IMR-90 (cell line): ENCODE data around the gene MSH5. TPM values are rescaled to one million over a fixed set of nuclear protein-coding genes. Genes with fewer than 3 reads are reported as not detected.

ENCODE experiments used
- ATAC-seq: fragments of 200-7000 bp; cut with Tn5 transposase; 2 replicates; pipeline ENCODE4 v1.9.1; 2020; ENCODE audit warnings: low read depth, mild to moderate bottlenecking, moderate library complexity
- BruUV-seq: library from RNA; stranded (reverse); fragments of 400-500 nt; replicated peaks from 2 replicates; lab custom pipeline; 2021; lab: Mats Ljungman, UMichigan
- CTCF ChIA-PET: fragments of 300-600 bp; formaldehyde crosslinking; extraction: SDS; loops from one replicate; lab custom pipeline; 2021; ENCODE audit warnings: antibody characterized with exemption; lab: Yijun Ruan, JAX
- POLR2A ChIA-PET: fragments of 300-600 bp; sonication (Branson Sonifier 250); formaldehyde crosslinking; loops from one replicate; lab custom pipeline; 2022; ENCODE audit warnings: antibody characterized with exemption; ENCODE audit not compliant: unreplicated experiment; lab: Charles Lee
- DNase-seq: peaks from one replicate; pipeline ENCODE4 v3.0.0; 2013
- H2AFZ ChIP-seq: replicated peaks from 2 replicates; pipeline ENCODE3; 2013; ENCODE audit warnings: low read length, mild to moderate bottlenecking; ENCODE audit not compliant: poor library complexity
- H2AK5ac ChIP-seq: 2 replicates; pipeline ENCODE4 v1.6.1; 2013; ENCODE audit warnings: low read depth, low read length, inconsistent platforms
- H2AK9ac ChIP-seq: replicated peaks from 2 replicates; pipeline ENCODE3; 2013; ENCODE audit warnings: mild to moderate bottlenecking, low read depth, low read length, moderate library complexity; ENCODE audit not compliant: poor library complexity
- H2BK120ac ChIP-seq: 2 replicates; pipeline ENCODE4 v1.6.1; 2013; ENCODE audit warnings: low read depth, low read length, inconsistent platforms
- H2BK15ac ChIP-seq: 3 replicates; pipeline ENCODE4 v1.6.1; 2013; ENCODE audit warnings: low read depth, low read length, inconsistent platforms
- H2BK20ac ChIP-seq: 2 replicates; pipeline ENCODE4 v1.6.1; 2013; ENCODE audit warnings: low read depth, mild to moderate bottlenecking, inconsistent platforms, low read length, moderate library complexity
- H2BK5ac ChIP-seq: 2 replicates; pipeline ENCODE4 v1.6.1; 2013; ENCODE audit warnings: mild to moderate bottlenecking, low read depth, low read length, inconsistent platforms; ENCODE audit not compliant: poor library complexity, severe bottlenecking
- H3K14ac ChIP-seq: replicated peaks from 2 replicates; pipeline ENCODE4 v1.6.1; 2013; ENCODE audit warnings: low read depth, low read length, inconsistent platforms
- H3K18ac ChIP-seq: 2 replicates; pipeline ENCODE4 v1.6.1; 2013; ENCODE audit warnings: low read depth, low read length, control low read depth
- H3K23ac ChIP-seq: 2 replicates; pipeline ENCODE4 v1.6.1; 2013; ENCODE audit warnings: low read depth, low read length, inconsistent platforms
- H3K27ac ChIP-seq: 2 replicates; pipeline ENCODE4 v1.5.1; 2013; ENCODE audit warnings: mild to moderate bottlenecking, control low read depth, low read length; ENCODE audit not compliant: insufficient read depth
- H3K27me3 ChIP-seq: 2 replicates; pipeline ENCODE4 v1.6.1; 2013; ENCODE audit warnings: low read length; ENCODE audit not compliant: control insufficient read depth, insufficient read depth
- H3K36me3 ChIP-seq: 2 replicates; pipeline ENCODE4 v1.6.1; 2013; ENCODE audit warnings: low read length, mixed read lengths; ENCODE audit not compliant: control insufficient read depth, insufficient read depth
- H3K4ac ChIP-seq: 2 replicates; pipeline ENCODE4 v1.6.1; 2013; ENCODE audit warnings: low read depth, low read length, inconsistent platforms
- H3K4me1 ChIP-seq: 2 replicates; pipeline ENCODE4 v1.6.1; 2013; ENCODE audit warnings: low read length, mixed read lengths; ENCODE audit not compliant: control insufficient read depth, insufficient read depth
- H3K4me2 ChIP-seq: 2 replicates; pipeline ENCODE4 v1.6.1; 2013; ENCODE audit warnings: low read depth, mild to moderate bottlenecking, control low read depth, low read length, moderate library complexity
- H3K4me3 ChIP-seq: 2 replicates; pipeline ENCODE4 v1.5.1; 2013; ENCODE audit warnings: low read depth, mild to moderate bottlenecking, control low read depth, low read length, moderate library complexity; ENCODE audit not compliant: insufficient read depth
- H3K56ac ChIP-seq: 2 replicates; pipeline ENCODE4 v1.6.1; 2013; ENCODE audit warnings: low read length, inconsistent platforms; ENCODE audit not compliant: insufficient read depth; ENCODE audit errors: extremely low read depth
- H3K79me1 ChIP-seq, 2 experiments: 2 replicates each; pipeline ENCODE4 v1.6.1; 2013; ENCODE audit warnings: low read length in 2 of 2, inconsistent platforms in 1 of 2, low read depth in 1 of 2
- H3K9ac ChIP-seq: 2 replicates; pipeline ENCODE4 v1.6.1; 2013; ENCODE audit warnings: low read depth, low read length, control low read depth
- H3K9me1 ChIP-seq: 2 replicates; pipeline ENCODE4 v1.6.1; 2013; ENCODE audit warnings: low read length, inconsistent platforms; ENCODE audit not compliant: insufficient read depth
- H3K9me3 ChIP-seq: 2 replicates; pipeline ENCODE4 v1.6.1; 2013; ENCODE audit warnings: low read length; ENCODE audit not compliant: control insufficient read depth, insufficient read depth
- H4K20me1 ChIP-seq: 2 replicates; pipeline ENCODE4 v1.6.1; 2013; ENCODE audit warnings: low read length, inconsistent platforms; ENCODE audit not compliant: insufficient read depth
- H4K5ac ChIP-seq: 2 replicates; pipeline ENCODE4 v1.6.1; 2013; ENCODE audit warnings: mild to moderate bottlenecking, low read depth, low read length, control low read depth
- H4K8ac ChIP-seq, 2 experiments: 2 replicates each; pipeline ENCODE4 v1.6.1; 2013; ENCODE audit warnings: low read depth in 2 of 2, low read length in 2 of 2, control low read depth in 1 of 2, inconsistent platforms in 1 of 2
- H4K91ac ChIP-seq: 2 replicates; pipeline ENCODE4 v1.6.1; 2013; ENCODE audit warnings: low read depth, low read length, inconsistent platforms; ENCODE audit not compliant: insufficient read depth
- BHLHE40 ChIP-seq: fragments of 150-350 bp; IDR thresholded peaks from 2 replicates; pipeline ENCODE4 v1.6.1; 2016; ENCODE audit warnings: mild to moderate bottlenecking, low read depth, low read length
- CEBPB ChIP-seq: IDR thresholded peaks from 2 replicates; pipeline ENCODE4 v1.6.1; 2012; ENCODE audit warnings: low read depth, low read length, improper control_type of control experiment
- CHD1 ChIP-seq: IDR thresholded peaks from 2 replicates; pipeline ENCODE4 v1.6.1; 2012; ENCODE audit warnings: low read depth, low read length, improper control_type of control experiment
- CTCF ChIP-seq: conservative IDR thresholded peaks from 2 replicates; pipeline ENCODE4 v1.5.1; 2012; ENCODE audit warnings: mild to moderate bottlenecking, low read depth, low read length, improper control_type of control experiment
- ELK1 ChIP-seq: fragments of 150-350 bp; IDR thresholded peaks from 2 replicates; pipeline ENCODE4 v1.6.1; 2016; ENCODE audit warnings: low read depth, mild to moderate bottlenecking, low read length, moderate library complexity, borderline replicate concordance
- FOS ChIP-seq: fragments of 150-350 bp; IDR thresholded peaks from 2 replicates; pipeline ENCODE4 v1.6.1; 2016; ENCODE audit warnings: low read depth, low read length
- MAFK ChIP-seq: IDR thresholded peaks from 2 replicates; pipeline ENCODE4 v1.6.1; 2012; ENCODE audit warnings: low read depth, low read length, improper control_type of control experiment
- MAZ ChIP-seq: IDR thresholded peaks from 2 replicates; pipeline ENCODE4 v1.6.1; 2012; ENCODE audit warnings: low read depth, mild to moderate bottlenecking, low read length, improper control_type of control experiment, moderate library complexity, borderline replicate concordance
- MXI1 ChIP-seq: IDR thresholded peaks from 2 replicates; pipeline ENCODE4 v1.6.1; 2012; ENCODE audit warnings: low read depth, mild to moderate bottlenecking, low read length, moderate library complexity, borderline replicate concordance
- NFE2L2 ChIP-seq: fragments of 150-350 bp; IDR thresholded peaks from 2 replicates; pipeline ENCODE4 v1.6.1; 2016; ENCODE audit warnings: low read depth, mild to moderate bottlenecking, low read length
- POLR2A ChIP-seq: IDR thresholded peaks from 2 replicates; pipeline ENCODE4 v1.6.1; 2012; ENCODE audit warnings: mild to moderate bottlenecking, low read depth, low read length
- RAD21 ChIP-seq: IDR thresholded peaks from 2 replicates; pipeline ENCODE4 v1.6.1; 2012; ENCODE audit warnings: low read length, improper control_type of control experiment
- RCOR1 ChIP-seq: IDR thresholded peaks from 2 replicates; pipeline ENCODE4 v1.6.1; 2012; ENCODE audit warnings: mild to moderate bottlenecking, low read length, improper control_type of control experiment; ENCODE audit not compliant: insufficient replicate concordance
- RFX5 ChIP-seq: IDR thresholded peaks from 2 replicates; pipeline ENCODE4 v1.8.0; 2012; ENCODE audit warnings: low read depth, mild to moderate bottlenecking, low read length, moderate library complexity
- SMC3 ChIP-seq: fragments of 150-350 bp; IDR thresholded peaks from 2 replicates; pipeline ENCODE4 v1.6.1; 2016; ENCODE audit warnings: low read depth, mild to moderate bottlenecking, antibody characterized with exemption, low read length, moderate library complexity
- USF2 ChIP-seq: fragments of 150-350 bp; IDR thresholded peaks from 2 replicates; pipeline ENCODE4 v1.6.1; 2017; ENCODE audit warnings: mild to moderate bottlenecking, antibody characterized with exemption, low read length, low read depth
- WGBS, 2 experiments: methylation state at CpG; one replicate each; pipeline versions ENCODE4 v1.1.5 to v1.1.7; 2013; ENCODE audit warnings: missing lambda C conversion rate in 2 of 2; ENCODE audit not compliant: insufficient read length in 1 of 2; ENCODE audit errors: extremely low coverage in 2 of 2; 5-methylcytosine and 5-hydroxymethylcytosine counted together
- dilution Hi-C: fragments of 300-500 bp; cut with HindIII; formaldehyde crosslinking; loops from one replicate; pipeline ENCODE4 v1.14.3; 2018; ENCODE audit warnings: low sequenced_read_pairs; ENCODE audit not compliant: unreplicated experiment
- in situ Hi-C: fragments of 300-500 bp; cut with MboI; formaldehyde crosslinking; loops from 3 replicates; pipeline ENCODE4 v1.14.3; 2019; ENCODE audit warnings: low sequenced_read_pairs, inconsistent platforms, mixed read lengths
- intact Hi-C: fragments of 100-400 bp; cut with micrococcal nuclease; formaldehyde crosslinking; loops from 2 replicates; pipeline ENCODE4 v1.10.0; 2022
- polyA plus RNA-seq, 3 experiments: library from polyadenylated mRNA; depleted of rRNA; stranded (reverse); fragments of >200 nt; gene quantifications; 2 replicates each; pipeline ENCODE4 v1.2.3, GENCODE V29; 2012; ENCODE audit warnings: low replicate concordance in 1 of 3
- total RNA-seq: library from RNA; depleted of rRNA; stranded (reverse); fragments of >200 nt; gene quantifications from 2 replicates; pipeline ENCODE4 v1.2.3, GENCODE V29; 2012

The MSH5 gene
- total and polyA plus RNA-seq, 2 of the 4 experiments (the other 2 are of a cell fraction) = 5.6 to 15.7 TPM

GRCh38 chr6:31765559-31765909 is 25.7 kb downstream of the MSH5 start:
- H4K5ac ChIP-seq = no peak overlapping the region
- no peak overlapping the region for H4K91ac ChIP-seq
- no peak for DNase-seq
- peaks cover 3% of the 10 kb centered on the region; the same call in 1 of the 2 replicates for H3K36me3 ChIP-seq
- ChIA-PET CTCF (no interaction called here), POLR2A (no interaction called here)
- H2AK9ac ChIP-seq = peak overlapping the region; percentile 59
- no peak overlapping the region for H3K23ac ChIP-seq
- in situ Hi-C loops = no loop called here
- H3K9me3 ChIP-seq = no peaks in the 10 kb centered on the region
- H3K4me1 ChIP-seq = peaks cover 4% of the 10 kb centered on the region
- no peak overlapping the region for H2AK5ac ChIP-seq
- no peak overlapping the region for H3K14ac ChIP-seq
- TF ChIP-seq ELK1 (no peak), POLR2A (no peak), RCOR1 (no peak), NFE2L2 (no peak), CEBPB (no peak), CHD1 (no peak), RAD21 (no peak), MAFK (no peak), SMC3 (no peak), CTCF (no peak), BHLHE40 (no peak), MXI1 (no peak), USF2 (no peak), RFX5 (no peak), FOS (no peak), MAZ (no peak)
- H2BK120ac ChIP-seq = no peak overlapping the region
- H4K20me1 ChIP-seq = no peaks in the 10 kb centered on the region
- no peaks in the 10 kb centered on the region for H3K27me3 ChIP-seq
- no peak overlapping the region for H2BK15ac ChIP-seq
- no CpG with 5 or more reads among the region's 9 CpGs for WGBS, 2 experiments
- H3K4me2 ChIP-seq = no peak overlapping the region
- no peak for ATAC-seq
- H2BK20ac ChIP-seq = no peak overlapping the region
- no peak overlapping the region for H4K8ac ChIP-seq
- intact Hi-C loops = no loop called here
- H3K27ac ChIP-seq = no peak overlapping the region
- no peak overlapping the region for H3K9ac ChIP-seq
- dilution Hi-C loops = no loop called here
- no peak overlapping the region for H3K4ac ChIP-seq
- H3K56ac ChIP-seq = no peak overlapping the region
- H3K9me1 ChIP-seq = peaks cover 9% of the 10 kb centered on the region
- H3K18ac ChIP-seq = no peak overlapping the region
- no TSS peak for BruUV-seq
- no peaks in the 10 kb centered on the region for H3K79me1 ChIP-seq
- H2BK5ac ChIP-seq = no peak overlapping the region
- no peak overlapping the region for H2AFZ ChIP-seq
- H3K4me3 ChIP-seq = no peak overlapping the region
